Measurements from ENCODE around the gene NCOR2. TPM values are rescaled to one million over a fixed set of nuclear protein-coding genes. Genes with fewer than 3 reads are reported as not detected.

The NCOR2 gene
- total RNA-seq, 1 experiment from 2014 or later: 36.1 TPM

DNA sequence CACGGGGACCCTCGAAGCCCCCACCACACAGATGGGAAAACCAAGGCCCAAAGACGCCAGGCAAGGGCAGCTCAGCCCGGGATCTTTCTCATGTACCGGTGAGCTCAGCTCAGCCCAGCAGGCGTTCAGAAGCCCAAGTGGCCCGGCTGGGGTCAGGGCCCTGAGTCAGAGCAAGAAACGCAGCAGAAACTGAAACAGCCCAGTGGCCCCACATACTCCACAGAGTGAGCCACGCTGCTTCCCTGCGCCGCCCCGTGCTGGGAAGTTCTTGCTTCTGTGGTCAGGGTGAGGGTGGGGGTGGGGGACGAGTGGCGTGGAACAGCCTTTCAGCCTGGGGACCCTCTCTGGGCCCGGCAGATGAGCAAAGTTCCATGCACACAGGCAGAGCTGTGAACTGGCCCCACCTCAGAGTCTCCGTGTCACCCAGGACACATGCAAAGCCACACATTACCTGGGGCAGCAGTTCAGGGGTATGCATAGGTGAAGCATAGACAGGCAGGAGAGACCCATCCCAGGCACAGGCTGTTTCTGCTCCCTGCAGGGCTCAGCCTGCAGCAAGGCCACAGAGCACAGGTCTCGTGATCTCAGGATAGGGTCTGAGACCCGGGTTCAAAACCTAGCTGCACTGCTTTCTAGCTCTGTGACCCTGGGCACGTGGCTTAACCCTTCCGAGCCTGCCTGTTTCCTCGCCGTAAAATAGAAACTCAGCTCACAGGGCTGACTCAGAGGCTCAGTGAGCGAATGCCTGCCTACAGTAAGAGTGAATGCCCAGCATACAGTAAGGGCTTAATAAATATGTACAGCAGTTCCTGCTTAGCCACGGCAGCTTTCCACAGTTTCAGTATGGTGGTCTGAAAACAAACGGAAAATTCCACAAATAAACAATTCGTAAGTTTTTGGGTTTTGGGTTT is 21.6 kb downstream of the NCOR2 start:
- no peak for DNase-seq (ENCODE audit: extremely low read depth, low read depth)

DNA sequence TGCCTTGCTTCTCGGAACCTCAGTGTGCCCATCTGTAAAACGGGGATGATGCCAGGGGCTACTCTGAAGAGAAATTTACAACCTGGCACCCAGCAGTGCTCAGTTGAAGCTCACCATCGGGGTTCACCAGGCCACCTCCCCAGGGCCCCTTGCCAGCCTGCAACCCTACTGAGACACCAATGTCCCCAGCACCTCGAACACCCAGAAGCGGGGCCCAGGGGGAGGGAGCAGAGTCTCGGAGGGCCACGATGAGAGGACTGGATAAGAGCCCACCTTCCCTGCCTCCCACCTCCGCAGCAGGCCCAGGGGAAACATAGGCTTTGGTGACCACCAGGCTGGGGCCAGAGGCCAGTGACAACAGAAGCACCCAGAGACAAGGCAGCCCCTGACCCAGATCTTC is 22.4 kb downstream of the NCOR2 start:
- DNase-seq (ENCODE audit: extremely low read depth, low read depth): no peak

DNA sequence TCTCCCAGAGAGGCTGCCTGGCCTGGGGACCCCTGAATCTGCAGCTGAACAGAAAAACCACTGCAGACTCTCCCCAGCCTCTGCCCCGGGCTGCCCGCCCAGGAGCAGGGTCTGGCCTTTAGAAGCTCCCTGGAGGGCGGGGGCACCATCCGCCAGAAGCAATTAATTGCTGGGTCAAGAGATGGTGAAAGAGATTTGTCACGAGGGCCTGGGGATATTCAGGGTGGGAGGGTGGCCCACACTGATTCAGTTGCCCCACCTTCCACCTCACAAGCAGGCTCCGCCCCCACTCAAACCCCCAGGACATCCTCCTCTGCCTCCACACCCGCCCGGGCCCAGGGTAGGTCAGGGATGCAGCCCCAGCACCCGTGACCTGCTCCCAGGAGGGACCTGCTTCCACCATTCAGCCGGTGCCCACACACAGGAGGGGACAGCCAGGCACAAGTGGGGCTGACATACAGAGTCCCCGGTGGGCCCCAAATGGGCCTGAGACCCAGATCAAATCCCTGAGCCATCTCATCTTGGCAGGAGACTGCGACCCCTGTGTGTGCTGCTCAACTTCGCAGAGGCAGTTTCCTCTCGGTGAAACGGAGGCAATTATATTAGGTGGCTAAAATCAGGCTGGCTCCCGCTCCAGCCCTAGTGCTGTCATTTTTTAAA is 23.0 kb downstream of the NCOR2 start:
- DNase-seq (ENCODE audit: extremely low read depth, low read depth): no peak

DNA sequence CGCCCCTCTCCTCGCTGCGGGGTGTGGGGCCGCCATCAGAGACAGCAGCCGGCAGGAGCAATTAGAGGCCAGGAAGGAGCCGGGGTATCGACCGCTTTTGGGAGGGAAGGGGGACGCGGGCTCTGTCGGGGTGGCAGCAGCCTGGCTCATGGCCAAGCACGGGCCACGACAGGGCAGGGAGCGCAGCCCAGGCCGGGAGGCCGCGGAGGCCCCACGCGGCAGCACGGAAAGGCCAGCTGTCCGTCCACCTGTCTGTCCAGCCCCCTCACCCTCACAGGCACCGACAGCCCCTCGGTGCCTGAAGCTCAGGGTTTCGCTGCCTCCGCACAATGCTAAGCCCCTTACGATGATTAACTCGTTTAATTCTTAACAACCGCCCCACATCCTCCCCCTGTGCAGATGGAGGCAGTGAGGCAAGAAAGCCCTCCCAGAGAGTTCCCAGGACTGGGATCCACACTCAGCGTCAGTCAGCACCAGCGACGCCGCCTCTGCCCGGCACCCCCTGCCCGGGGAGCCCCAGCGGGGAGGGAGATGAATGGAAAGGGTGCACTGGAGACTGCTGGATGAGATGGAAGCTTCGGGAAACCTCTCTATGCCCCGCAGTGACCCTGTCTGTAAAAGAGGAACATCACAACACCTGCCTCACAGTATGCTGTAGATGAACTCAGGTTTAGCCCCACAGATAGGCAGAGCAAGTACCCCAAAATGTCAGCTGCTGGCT is 23.7 kb downstream of the NCOR2 start:
- DNase-seq (ENCODE audit: extremely low read depth, low read depth): no peak

DNA sequence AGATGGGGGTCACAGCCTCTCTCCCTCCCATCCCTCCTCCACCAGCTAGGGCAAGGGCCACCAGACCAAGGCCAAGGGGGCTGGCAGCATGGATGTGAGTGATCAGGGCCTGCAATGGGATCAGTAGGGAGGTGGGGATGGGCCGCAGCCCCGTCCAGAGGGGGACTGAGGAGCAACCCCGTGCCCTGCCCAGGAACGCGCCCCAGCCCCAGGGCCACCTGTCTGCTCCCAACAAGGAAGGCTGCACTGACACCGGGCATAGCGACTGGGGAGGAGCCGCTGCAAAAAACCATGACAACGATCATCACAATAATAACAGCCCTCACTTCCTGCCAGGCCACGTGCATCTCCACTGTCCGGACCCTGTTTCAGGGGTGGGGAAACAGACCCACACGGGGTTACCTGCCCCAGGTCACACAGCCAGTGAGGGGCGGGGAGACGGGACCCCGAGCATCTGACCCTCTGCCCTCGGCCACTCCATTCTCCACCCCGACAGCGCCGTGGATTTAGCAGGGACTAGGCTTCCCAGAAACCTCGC is 24.3 kb downstream of the NCOR2 start:
- no peak for DNase-seq (ENCODE audit: extremely low read depth, low read depth)

DNA sequence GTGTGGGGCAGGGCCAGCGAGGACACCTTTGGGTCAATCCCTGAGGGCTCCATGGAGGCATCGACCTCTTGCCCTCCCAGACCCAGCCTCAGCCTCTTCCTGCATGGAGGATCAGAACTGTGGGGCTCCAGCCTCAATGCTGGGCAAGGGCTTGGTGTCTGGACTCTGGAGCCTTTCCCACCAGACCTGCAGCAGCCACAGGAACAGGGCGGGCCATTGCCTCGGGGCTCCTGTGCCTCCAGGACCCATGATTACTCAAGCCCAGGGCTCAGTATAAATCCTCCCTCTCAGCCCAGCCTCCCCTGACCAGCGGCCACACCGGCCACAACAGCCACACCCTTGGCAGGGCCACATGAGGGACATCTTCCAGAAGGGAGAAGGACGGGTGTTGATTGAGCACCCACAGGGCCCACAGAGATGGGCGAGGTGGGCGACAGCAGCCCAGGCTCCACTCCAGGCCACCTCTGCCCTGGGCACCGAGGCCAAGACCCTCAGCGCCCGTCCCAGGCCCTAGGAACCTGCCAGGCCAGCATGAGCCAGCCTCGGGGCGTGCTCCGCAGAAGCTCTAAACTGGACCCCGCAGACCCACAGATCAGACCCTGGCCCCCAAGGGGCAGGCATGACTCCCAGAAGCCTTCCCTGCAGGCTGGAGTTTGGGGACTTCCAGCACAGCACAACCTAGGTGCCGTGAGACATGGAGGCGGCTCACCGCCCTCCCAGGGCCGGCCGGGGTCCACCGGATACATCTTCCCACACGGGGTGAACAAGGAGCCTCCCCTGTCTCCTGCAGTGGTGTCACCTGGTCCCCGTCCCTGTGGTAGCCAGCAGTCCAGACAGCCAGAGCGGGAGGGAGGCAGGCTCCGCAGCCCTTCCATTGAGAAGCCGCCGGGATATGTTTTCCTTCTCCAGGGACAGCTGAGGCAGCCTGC is 25.1 kb downstream of the NCOR2 start:
- no peak for DNase-seq (ENCODE audit: extremely low read depth, low read depth)

DNA sequence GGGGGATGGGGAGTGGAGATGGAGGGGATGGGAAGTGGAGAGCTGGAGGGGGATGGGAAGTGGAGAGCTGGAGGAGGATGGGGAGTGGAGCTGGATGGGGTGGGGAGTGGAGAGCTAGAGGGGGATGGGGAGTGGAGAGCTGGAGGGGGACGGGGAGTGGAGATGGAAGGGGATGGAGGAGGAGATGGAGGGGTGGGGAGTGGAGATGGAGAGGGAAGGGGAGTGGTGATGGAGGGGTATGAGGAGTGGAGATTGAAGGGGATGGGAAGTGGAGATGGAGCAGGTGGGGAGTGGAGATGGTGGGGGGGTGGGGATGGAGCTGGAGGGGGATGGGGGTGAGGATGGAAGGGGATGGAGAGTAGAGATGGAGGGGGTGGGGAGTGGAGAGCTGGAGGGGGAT is 26.1 kb downstream of the NCOR2 start:
- no peak for DNase-seq (ENCODE audit: extremely low read depth, low read depth)

DNA sequence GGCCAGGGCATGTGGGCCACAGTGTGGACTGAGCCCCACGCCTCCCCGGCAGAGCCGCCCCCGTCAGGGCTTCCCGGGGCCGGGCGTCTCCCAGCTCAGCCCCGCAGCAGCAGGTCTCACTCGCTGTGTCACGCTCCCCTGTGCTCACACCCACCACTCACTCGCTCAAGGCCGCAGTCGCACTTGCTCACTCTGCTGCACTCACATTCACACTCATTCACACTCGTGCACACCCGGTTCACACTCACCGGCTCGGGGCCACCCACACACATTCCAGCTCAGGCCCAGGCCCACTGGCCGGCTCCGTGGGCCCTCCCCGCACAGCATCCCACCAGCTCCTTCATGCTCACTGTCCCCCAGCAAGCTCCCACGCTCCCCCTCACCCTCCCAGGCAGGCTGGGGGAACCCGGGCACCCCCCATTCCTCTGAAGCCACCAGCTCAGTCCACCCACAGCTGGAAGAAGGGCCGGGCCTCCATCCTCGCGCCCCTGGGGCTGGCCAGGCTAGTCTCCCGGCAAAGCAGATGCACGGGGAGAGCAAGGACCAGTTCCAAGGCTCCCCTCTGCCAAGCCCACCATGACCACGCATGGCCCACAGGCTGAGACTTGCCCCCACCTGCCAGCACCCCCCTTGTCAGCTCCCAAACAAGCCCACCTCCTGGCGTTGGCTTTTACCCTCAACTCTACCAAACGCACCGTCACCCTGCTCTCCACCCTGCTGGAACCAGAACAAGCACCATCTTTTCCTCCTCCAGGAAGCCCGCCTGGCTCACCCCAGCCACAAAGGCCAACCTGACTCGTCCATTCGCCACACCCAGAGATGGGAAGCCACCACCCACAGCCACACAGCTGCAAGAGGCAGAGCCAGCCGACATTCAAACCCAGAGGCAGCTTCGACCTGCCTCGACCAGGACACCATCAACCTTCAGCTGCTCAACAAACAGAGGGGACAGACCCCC is 28.0 kb downstream of the NCOR2 start:
- no peak for DNase-seq (ENCODE audit: extremely low read depth, low read depth)

DNA sequence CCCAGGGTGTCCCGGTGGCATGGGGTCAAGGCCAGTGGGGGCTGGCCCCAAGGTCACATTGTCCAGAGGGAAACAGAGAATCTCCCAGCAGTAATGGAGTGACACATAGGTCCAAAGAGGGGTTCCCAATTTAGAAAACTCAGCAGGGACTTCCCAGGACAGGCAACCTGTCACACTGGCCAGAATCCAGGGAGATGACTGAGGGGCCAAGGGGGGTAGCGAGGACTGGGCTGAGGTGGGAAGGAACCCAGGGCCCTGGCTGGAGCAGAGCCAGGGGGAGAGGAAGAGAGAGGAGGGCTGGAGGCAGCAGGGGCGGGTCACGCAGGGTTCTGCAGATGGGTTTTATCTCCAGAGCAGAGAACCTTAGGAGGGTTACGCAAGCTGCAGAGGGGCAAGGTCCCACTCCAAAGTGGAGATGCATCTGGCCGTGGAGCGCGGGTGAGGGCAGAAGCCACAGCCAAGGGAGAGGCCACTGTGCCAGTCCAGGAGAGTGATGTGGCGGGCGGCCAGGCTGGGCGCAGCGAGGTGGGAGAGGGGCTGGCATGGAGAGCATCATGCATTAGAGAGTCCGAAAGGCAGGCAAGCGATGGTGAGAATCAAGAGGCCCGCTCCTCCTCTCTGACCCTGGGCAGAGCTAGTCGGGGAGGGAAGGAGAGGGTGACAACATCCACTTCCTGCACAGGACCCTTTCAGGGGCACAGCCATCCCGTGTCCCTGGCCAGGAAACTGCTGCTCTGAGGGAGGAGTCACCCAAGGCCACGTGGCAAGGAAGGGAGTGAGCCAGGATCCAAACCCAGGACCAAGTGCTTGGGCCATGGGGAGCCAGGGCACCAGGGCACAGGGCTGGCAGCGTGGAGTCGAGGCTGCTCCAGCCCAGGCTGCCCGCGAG is 29.0 kb downstream of the NCOR2 start:
- no peak for DNase-seq (ENCODE audit: extremely low read depth, low read depth)

DNA sequence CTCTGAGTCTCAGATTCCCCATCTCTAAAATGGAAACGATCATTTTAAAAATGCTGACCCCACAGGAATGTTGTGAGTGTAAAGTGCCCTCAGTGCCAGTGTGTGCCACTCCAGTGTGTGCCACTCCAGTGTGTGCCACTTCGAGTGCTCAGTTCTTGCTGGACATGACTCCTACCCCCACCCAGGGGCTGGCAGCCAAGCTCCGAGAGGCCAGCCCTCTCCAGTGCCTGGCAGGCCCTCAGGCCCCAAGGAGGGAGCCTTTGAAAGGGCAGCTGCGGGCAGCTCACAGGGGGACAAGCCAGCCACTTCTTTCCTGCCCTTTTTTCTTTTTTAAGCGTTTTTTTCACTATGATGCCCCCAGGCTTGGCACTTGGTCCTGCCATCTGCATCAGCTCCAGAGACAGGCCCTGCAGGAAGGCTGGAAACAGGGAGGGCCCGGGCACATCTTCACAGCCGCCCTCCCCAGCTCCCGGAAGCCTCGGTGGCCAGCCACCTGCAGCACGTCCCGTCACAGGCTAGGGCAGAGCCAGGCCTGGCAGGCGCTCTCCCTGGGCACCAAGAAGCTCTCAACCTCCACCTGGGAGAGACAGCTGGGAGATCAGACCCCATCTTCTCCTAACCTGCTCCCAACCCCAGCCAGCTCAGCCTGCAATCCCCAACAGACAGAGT is 29.8 kb downstream of the NCOR2 start:
- DNase-seq (ENCODE audit: extremely low read depth, low read depth): no peak

DNA sequence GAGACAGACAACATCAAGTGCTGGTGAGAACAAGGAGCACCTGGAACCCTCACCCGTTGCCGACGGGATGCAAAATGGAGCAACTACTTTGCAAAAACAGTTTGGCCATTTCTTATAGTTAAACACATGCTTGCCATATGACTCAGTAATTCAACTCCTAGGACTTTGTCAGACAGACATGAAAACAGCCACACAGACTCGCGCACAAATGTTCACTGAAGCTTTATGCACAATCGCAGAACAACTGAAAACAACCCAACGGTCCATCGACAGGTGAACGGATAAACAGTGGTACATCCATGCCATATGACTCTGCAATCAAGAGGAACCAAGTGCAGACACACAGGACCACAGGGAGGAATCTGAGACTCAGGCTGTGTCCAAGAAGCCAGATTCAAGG is 30.8 kb downstream of the NCOR2 start:
- no peak for DNase-seq (ENCODE audit: extremely low read depth, low read depth)

DNA sequence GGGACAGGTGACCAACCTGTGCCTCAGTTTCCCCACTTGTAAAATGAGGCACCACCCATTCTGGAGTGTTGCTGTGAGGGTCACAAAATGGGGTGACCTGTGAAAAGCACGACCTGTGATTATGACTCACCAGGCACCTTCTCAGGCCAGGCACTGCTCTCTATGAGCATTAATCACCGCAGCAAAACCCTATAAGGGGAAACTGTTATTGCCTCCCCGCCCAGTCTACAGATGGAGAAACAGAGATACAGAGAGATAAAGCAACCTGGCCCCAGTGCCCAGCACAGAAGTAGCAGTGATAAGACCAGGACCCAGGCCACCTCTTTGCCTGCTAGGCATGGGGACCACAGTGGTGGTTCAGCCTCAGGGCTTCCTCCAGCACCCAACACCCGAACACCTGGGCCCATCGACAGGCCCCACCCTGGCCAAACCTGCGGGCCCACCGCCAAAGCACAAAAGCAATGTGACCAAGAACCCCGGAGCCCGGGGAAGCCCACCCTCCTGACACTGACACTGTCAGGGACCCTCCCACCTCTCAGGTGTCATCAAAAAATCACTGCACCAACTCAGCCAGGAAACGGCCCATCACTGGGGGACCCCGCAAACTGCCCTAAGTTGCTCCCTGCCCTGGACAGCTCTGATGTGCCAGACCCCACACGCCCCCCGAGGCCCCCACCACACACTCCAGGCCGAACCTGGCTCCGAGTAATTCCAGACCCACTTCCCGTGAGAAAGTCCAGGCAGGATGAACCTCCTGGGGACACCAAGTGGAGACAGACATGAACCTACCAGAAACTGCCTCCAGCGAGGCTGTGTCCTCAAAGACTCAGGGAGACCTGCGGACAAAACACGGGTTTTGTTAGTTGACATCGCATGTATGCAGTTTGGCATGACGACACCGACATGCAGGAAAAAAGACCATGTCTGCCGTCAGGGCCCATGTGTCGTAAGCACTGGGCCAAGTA is 32.4 kb downstream of the NCOR2 start:
- DNase-seq (ENCODE audit: extremely low read depth, low read depth): no peak

DNA sequence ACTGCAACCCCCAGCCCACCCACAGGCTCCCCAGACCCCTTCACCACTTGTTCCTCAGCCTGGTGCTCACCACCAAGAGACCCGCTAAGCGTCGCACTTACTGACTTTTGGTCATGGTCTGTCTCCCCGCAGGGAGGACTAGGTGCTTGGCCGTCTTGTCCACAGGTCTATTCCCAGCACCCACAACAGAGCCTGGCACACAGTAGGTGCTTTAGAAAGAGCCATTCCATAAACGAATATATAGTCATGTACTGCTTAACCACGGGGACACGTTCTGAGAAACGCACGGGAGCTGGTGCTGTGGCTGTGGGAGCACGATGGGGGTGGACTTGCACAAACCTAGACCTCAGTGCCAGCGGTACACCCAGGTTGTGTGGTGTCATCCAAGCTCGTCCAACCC is 34.0 kb downstream of the NCOR2 start:
- DNase-seq (ENCODE audit: extremely low read depth, low read depth): no peak

DNA sequence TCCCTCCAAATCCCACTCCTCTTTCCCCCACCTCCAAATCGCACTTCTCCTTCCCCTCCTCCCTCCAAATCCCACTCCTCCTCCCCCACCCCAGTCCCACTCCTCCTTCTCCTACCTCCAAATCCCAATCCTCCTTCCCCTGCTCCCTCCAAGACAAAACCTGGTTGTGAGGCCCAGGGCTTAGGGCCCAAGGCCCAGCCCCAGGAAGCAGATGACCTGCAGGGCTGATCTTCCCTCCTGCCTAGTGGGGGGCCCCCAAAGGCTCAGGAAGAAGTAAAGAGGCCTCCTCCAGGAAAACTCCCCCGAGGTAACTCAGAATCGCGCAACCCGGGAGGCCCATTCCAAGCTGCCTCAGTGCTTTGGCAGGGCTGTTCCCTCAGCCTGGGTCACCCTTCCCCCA is 34.4 kb downstream of the NCOR2 start:
- no peak for DNase-seq (ENCODE audit: extremely low read depth, low read depth)

DNA sequence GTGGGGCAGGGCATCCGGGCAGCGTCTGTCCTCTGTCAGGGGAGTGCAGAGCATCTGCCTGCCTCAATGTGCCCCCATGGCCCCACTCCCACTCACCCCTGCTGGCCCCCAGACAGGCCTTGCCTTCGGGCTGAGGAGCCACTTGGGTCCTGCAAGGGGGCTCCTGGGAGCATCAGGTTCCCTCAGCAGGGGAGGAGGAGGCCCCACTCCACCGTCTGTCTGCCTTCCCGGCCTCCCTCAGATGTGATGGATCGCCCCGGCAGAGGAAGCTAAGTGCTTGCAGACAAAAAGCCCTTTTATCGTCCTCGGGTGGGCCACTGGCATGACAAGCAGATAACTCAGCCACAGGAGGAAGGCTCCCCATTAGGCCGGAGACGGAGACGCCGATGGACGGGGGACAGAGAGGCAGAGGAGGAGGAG is 35.1 kb downstream of the NCOR2 start:
- DNase-seq (ENCODE audit: extremely low read depth, low read depth): no peak

DNA sequence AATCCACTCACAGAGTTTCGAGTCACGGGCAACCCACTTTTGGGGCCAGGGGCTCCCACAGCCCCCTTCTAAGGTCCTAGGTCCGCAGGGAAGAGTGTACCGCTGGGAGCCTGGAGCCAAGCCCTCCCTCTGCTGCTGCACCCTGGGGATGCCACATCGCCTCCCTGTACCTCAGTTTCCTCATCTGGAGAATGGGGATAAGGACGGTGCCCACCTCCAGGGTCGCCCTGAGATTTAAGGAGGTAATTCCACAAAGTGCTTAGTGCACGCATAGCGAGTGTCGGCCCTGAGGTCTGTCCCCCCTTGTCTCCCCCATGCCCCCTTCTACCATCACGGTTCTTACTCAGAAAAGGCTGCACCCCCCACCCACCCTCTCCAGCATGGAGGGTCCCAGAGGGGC is 35.5 kb downstream of the NCOR2 start:
- no peak for DNase-seq (ENCODE audit: extremely low read depth, low read depth)

Measured in NCI-H460 (cell line).